Measurements from ENCODE around the gene MFSD6. TPM values are rescaled to one million over a fixed set of nuclear protein-coding genes. Genes with fewer than 3 reads are reported as not detected.

MFSD6 gene
- total RNA-seq, 1 donor from 2014 or later = 1.5 TPM

DNA sequence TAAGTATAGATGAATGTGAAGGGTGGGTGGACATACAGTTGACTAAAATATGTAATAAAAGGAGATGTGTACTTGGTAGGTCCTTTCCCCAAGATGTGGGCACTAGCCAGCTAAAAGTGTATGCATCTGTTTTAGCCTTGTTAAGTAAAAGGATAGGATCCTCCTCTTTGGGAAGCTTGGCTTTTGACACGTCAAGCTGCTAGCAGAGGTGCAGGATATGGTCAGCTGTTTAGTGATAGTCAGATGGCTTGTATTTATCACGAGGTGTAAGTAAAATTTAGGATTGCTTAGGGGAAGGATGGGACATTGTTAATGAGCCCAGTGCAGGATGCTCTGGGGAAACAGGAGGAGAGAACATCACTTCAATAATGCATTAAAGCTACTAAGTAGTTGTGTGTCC is 1.5 kb downstream of the MFSD6 start:
- Mint-ChIP-seq H3K27ac (ENCODE audit: unreplicated experiment) (no peak overlapping the region), H3K4me1 (peaks cover 6% of the 10 kb centered on the region), H3K36me3 (ENCODE audit: low read depth) (no peaks in the 10 kb centered on the region), H3K4me3 (peak overlapping the region; percentile 86), H3K9me3 (no peaks in the 10 kb centered on the region), H3K27me3 (ENCODE audit: low read depth) (peaks cover 44% of the 10 kb centered on the region)
- DNase-seq (ENCODE audit: low read depth, low spot score) = no peak
- TF ChIP-seq, protein P1, sequence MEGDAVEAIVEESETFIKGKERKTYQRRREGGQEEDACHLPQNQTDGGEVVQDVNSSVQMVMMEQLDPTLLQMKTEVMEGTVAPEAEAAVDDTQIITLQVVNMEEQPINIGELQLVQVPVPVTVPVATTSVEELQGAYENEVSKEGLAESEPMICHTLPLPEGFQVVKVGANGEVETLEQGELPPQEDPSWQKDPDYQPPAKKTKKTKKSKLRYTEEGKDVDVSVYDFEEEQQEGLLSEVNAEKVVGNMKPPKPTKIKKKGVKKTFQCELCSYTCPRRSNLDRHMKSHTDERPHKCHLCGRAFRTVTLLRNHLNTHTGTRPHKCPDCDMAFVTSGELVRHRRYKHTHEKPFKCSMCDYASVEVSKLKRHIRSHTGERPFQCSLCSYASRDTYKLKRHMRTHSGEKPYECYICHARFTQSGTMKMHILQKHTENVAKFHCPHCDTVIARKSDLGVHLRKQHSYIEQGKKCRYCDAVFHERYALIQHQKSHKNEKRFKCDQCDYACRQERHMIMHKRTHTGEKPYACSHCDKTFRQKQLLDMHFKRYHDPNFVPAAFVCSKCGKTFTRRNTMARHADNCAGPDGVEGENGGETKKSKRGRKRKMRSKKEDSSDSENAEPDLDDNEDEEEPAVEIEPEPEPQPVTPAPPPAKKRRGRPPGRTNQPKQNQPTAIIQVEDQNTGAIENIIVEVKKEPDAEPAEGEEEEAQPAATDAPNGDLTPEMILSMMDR (conservative IDR thresholded peaks at IDR 0.05) = no peak

DNA sequence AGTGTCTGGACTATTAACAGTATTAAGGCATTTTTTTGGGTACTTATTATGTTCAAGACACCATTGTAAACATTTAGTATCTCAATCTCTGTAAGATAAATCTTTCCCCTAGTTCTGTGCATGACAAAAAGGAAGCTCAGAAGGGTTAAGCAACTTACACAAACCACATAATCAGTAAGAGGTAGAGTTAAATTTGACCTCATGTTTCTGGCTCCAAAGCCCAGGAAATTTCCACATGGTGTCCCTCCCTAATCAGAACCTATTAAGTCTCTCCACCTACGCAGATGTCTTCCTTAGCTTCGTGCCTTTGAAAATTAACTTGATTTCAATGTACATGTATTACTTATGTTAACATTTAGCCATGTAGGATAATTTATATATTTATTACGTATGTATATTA is 2.0 kb downstream of the MFSD6 start:
- H3K36me3 Mint-ChIP-seq (ENCODE audit: low read depth) = no peaks in the 10 kb centered on the region
- peak overlapping the region; percentile 86 for H3K4me3 Mint-ChIP-seq

DNA sequence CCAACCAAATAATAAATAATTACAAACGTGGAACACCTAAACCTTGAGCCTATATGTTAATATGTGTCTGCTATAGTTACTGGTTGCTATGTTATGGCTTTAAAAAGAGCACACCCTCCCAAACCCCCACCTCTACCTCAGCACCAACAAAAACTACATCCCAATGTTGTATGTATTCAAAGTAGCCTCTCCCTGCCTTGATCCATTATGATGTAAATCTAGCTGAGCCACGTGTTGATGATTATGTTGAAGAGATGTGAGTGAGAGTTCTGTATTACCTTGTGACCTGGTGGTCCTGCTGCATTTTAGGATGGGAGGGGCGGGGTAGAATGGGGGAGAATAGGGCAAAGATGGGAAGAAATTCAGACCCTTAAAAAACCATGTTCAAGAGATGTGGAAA is 4.8 kb downstream of the MFSD6 start:
- Mint-ChIP-seq H3K27me3 (ENCODE audit: low read depth) (peaks cover 44% of the 10 kb centered on the region), H3K27ac (ENCODE audit: unreplicated experiment) (no peak overlapping the region), H3K4me1 (no peaks in the 10 kb centered on the region), H3K36me3 (ENCODE audit: low read depth) (no peaks in the 10 kb centered on the region), H3K9me3 (no peaks in the 10 kb centered on the region), H3K4me3 (no peak overlapping the region)
- TF ChIP-seq, protein P1 (conservative IDR thresholded peaks at IDR 0.05) = no peak
- no peak for DNase-seq (ENCODE audit: low read depth, low spot score)

More for the DNA sequence above, 2.0 kb downstream of the MFSD6 start:
- no peaks in the 10 kb centered on the region for H3K9me3 Mint-ChIP-seq
- peaks cover 6% of the 10 kb centered on the region for H3K4me1 Mint-ChIP-seq
- H3K27me3 Mint-ChIP-seq (ENCODE audit: low read depth) = peaks cover 44% of the 10 kb centered on the region
- no peak overlapping the region for H3K27ac Mint-ChIP-seq (ENCODE audit: unreplicated experiment)
- DNase-seq (ENCODE audit: low read depth, low spot score) = no peak
- TF ChIP-seq, protein P1 (conservative IDR thresholded peaks at IDR 0.05) = no peak

DNA sequence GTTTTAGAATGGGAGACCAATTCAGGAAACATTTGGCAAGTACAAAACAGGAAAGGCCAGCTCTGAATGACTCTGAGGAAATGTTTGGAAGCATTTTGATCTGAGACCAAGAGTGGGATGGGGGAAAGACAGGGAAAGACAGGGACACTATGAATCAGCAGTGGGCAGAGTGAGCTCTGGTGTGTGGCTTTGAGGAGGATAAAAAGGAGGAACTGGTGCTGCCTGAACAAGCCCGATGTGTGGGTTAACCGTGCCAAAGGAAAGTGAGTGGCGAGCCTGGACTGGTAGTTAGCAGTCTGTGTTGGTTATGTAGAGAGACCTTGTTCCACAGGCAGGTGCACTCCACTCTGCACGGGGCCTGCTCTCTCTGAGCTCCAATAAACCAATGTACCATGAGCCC is 5.3 kb downstream of the MFSD6 start:
- no peaks in the 10 kb centered on the region for H3K4me1 Mint-ChIP-seq
- no peaks in the 10 kb centered on the region for H3K36me3 Mint-ChIP-seq (ENCODE audit: low read depth)
- H3K9me3 Mint-ChIP-seq = no peaks in the 10 kb centered on the region
- TF ChIP-seq, protein P1 (conservative IDR thresholded peaks at IDR 0.05) = no peak
- no peak overlapping the region for H3K4me3 Mint-ChIP-seq
- H3K27me3 Mint-ChIP-seq (ENCODE audit: low read depth) = peaks cover 44% of the 10 kb centered on the region
- DNase-seq (ENCODE audit: low read depth, low spot score) = no peak
- no peak overlapping the region for H3K27ac Mint-ChIP-seq (ENCODE audit: unreplicated experiment)

DNA sequence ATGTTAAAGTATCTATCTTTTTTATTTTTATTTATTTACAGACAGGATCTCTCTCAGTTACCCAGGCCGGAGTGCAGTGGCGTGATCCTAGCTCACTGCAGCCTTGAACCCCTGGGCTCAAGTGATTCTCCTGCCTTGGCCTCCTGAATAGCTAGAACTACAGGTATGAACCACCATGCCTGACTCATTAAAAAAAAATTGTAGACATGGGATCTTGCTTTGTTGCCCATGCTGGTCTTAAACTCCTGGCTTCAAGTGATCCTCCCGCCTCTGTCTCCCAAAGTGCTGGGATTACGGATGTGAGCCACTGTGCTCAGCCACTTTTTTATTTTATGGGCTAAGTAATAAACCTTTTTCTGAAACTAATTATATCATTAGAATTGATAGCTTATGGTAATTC is 7.1 kb downstream of the MFSD6 start:
- TF ChIP-seq, protein P1 (conservative IDR thresholded peaks at IDR 0.05) = no peak
- Mint-ChIP-seq H3K27me3 (ENCODE audit: low read depth) (peaks cover 29% of the 10 kb centered on the region), H3K9me3 (no peaks in the 10 kb centered on the region), H3K36me3 (ENCODE audit: low read depth) (no peaks in the 10 kb centered on the region), H3K27ac (ENCODE audit: unreplicated experiment) (no peak overlapping the region), H3K4me1 (no peaks in the 10 kb centered on the region), H3K4me3 (no peak overlapping the region)
- DNase-seq (ENCODE audit: low read depth, low spot score) = no peak
